Adrenal gland (tissue), 5 donors: Measurements from ENCODE around the gene LARP4B.

Experiments
- POLR2A ChIP-seq, 2 donors: fragments of 450-650 bp; IDR thresholded peaks; one replicate each; pipeline ENCODE4 v1.6.1; 2017; ENCODE audit warnings: antibody characterized with exemption in 2 of 2, mild to moderate bottlenecking in 2 of 2, moderate library complexity in 1 of 2
- TF ChIP-seq, protein P1 (sequence below), 6 experiments: fragments of 450-650 bp in 4 of 6; fragments of 200-600 bp in 2 of 6; sonication (generic) in 1 of 6; IDR thresholded peaks; 1 replicate in 5 of 6; 2 replicates in 1 of 6; pipeline versions ENCODE4 v1.5.1 to v1.8.0; 2016 to 2021; ENCODE audit warnings: antibody characterized with exemption in 6 of 6, mild to moderate bottlenecking in 2 of 6, moderate library complexity in 1 of 6
- donor health status: DM: no; HTN: no; CAD: no.

DNA sequence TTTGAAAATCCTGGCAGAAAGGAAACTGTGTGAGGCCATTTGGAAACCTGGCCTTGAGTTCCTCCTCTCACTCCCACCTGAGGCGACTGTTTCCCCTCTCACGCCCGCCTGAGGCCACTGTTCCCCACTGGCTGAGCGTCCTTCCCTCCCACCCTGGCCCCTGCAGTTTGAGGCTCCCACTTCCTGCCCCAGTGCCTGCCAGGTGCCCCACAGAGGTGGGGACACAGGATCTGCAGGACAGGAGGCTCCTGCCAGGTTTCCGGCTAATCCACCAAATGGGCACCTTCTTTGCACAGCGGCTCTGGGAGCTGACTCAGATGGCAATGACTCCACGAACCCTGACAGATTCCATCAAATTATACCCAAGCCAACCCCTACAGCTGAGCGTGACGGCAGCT is 24.3 kb upstream of the LARP4B start:
- TF ChIP-seq, protein P1, sequence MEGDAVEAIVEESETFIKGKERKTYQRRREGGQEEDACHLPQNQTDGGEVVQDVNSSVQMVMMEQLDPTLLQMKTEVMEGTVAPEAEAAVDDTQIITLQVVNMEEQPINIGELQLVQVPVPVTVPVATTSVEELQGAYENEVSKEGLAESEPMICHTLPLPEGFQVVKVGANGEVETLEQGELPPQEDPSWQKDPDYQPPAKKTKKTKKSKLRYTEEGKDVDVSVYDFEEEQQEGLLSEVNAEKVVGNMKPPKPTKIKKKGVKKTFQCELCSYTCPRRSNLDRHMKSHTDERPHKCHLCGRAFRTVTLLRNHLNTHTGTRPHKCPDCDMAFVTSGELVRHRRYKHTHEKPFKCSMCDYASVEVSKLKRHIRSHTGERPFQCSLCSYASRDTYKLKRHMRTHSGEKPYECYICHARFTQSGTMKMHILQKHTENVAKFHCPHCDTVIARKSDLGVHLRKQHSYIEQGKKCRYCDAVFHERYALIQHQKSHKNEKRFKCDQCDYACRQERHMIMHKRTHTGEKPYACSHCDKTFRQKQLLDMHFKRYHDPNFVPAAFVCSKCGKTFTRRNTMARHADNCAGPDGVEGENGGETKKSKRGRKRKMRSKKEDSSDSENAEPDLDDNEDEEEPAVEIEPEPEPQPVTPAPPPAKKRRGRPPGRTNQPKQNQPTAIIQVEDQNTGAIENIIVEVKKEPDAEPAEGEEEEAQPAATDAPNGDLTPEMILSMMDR (IDR thresholded peaks at IDR 0.05): no peak
- no peak for TF ChIP-seq POLR2A (IDR thresholded peaks at IDR 0.05)
